H1 (cell line): ENCODE measurements around the gene TBC1D23. TPM values are rescaled to one million over a fixed set of nuclear protein-coding genes. Genes with fewer than 3 reads are reported as not detected.

Source experiments
- E2F6 ChIP-seq: IDR thresholded peaks from 2 replicates; pipeline ENCODE4 v1.6.1; 2012; ENCODE audit warnings: inconsistent platforms
- JUN ChIP-seq: IDR thresholded peaks from 2 replicates; pipeline ENCODE4 v1.6.1; 2011; ENCODE audit warnings: low read depth, mild to moderate bottlenecking, improper control_type of control experiment, low read length
- POU5F1 ChIP-seq: IDR thresholded peaks from 2 replicates; pipeline ENCODE4 v1.6.1; 2011; ENCODE audit warnings: low read depth, mild to moderate bottlenecking, low read length, moderate library complexity
- SP4 ChIP-seq: IDR thresholded peaks from 2 replicates; pipeline ENCODE4 v1.6.1; 2012; ENCODE audit warnings: low read length, inconsistent platforms
- polyA plus RNA-seq, 7 experiments: library from polyadenylated mRNA; depleted of rRNA in 3 of 7; stranded (reverse) in 5 of 7; unstranded in 2 of 7; fragments of >200 nt in 5 of 7; fragments of 200-250 nt in 2 of 7; gene quantifications; 1 replicate in 5 of 7; 2 replicates in 1 of 7; 4 replicates in 1 of 7; pipeline versions ENCODE4 v1.2.1 to v1.2.3, GENCODE V29; 2011 to 2013; ENCODE audit warnings: missing spikeins in 2 of 7, mixed read lengths in 2 of 7
- total RNA-seq: library from RNA; stranded (reverse); fragmentation: NEBNext Ultra II Directional; extraction: Animal tissue kit (Norgen Biotek cat#: 25700); gene quantifications from 2 replicates; pipeline ENCODE4 v1.2.1, GENCODE V29; 2021

Gene TBC1D23
- total and polyA plus RNA-seq, 2 of the 8 experiments (the other 6 are each of a cell fraction or from before 2014, with no cell fraction given): 6.4 to 29.3 TPM

- TF ChIP-seq JUN (no peak), SP4 (no peak), POU5F1 (no peak), E2F6 (no peak)
These were observed 30.1 kb upstream of the TBC1D23 start (continued) for GRCh38 chr3:100230710-100231109.
